HG03558 (cell line): ENCODE results near the gene KLF13.

Source experiments
- ATAC-seq: cut with Tn5 transposase; IDR thresholded peaks from one replicate; pipeline ENCODE4 v1.9.1; 2021; ENCODE audit warnings: moderate number of reproducible peaks; ENCODE audit not compliant: unreplicated experiment; ENCODE audit errors: extremely low read depth

The KLF13 gene

DNA sequence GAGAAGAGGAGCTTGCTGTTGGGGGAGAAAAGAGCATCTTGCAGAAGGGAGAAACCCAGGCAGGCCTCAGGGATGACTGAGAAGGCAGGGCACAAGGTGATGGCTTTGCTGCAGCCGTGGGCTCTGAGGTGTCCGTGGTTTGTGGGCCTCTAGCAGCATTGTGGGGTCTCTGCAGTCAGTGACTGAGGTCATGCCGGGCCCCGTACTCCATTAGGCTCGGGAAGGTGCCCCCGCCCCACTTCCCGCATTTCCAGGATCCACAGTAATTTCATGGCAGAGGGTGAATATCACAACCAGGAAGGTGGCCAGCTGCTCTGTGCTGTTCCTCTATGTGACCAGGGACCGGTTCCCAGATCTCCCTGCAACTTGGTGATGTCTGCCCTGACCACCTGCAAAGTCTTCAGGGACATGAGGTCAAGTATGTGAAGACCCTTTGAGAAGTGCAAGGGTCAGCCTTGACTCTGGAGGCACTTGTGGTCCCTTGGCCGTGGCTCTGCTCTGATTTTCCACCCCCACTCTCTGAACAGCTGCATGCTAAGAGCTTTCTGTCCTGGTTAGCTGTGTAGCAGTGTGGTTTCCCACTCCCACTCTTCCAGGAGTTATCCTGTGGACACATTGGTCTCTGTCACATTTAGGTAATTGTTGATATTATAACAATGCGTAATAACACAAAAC lies 3.6 kb downstream of the KLF13 start:
- ATAC-seq, result no peak

DNA sequence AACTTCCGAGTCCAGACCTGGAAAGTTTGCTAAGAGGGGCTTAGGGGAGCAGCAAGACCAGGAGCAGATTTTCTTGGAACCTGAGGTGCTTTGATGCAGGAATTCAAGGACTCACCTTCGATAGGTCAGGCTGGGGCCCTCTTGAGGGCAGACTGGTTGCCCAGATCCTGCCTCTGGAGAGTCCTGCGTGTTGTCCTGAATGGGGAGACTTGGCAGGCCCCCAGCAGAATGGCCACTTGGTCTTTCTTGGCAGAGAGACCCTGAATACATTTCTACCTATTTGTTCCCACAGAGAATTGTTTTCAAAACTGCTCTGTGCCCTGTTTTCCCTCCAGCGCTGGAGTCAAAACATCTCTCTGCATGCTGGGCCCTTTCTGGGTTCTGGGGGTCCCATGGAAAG lies 4.2 kb downstream of the KLF13 start:
- no peak for ATAC-seq

DNA sequence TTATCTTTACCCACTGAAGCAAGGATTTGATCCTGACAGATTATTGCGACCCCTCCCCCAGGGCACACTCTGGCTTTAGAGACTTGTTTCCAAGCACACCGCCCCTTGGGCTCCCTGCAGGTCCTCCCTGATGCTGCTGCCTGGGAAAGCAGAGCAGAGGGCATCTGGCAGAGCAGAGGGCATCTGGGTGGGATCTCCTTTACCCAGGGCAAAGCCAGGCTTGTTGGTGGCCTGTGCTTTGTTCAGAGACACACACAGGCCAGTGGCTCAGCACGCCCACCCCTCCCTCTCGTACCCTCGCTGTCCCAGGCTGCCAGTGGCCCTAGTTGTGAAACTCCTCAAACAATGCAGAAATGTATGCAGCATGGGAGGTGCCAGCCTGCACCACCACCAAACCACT lies 4.8 kb downstream of the KLF13 start:
- no peak for ATAC-seq

- ATAC-seq, result no peak
Observed at GRCh38 chr15:31332020-31332680, 5.5 kb downstream of the KLF13 start.

GRCh38 chr15:31332681-31333071 lies 6.0 kb downstream of the KLF13 start:
- ATAC-seq, result no peak

- ATAC-seq, result no peak
Observed at GRCh38 chr15:31333119-31333518, 6.5 kb downstream of the KLF13 start.

- ATAC-seq, result no peak
Observed at GRCh38 chr15:31333820-31334219, 7.2 kb downstream of the KLF13 start.

- no peak for ATAC-seq
Observed at GRCh38 chr15:31335989-31336592, 9.5 kb downstream of the KLF13 start.

DNA sequence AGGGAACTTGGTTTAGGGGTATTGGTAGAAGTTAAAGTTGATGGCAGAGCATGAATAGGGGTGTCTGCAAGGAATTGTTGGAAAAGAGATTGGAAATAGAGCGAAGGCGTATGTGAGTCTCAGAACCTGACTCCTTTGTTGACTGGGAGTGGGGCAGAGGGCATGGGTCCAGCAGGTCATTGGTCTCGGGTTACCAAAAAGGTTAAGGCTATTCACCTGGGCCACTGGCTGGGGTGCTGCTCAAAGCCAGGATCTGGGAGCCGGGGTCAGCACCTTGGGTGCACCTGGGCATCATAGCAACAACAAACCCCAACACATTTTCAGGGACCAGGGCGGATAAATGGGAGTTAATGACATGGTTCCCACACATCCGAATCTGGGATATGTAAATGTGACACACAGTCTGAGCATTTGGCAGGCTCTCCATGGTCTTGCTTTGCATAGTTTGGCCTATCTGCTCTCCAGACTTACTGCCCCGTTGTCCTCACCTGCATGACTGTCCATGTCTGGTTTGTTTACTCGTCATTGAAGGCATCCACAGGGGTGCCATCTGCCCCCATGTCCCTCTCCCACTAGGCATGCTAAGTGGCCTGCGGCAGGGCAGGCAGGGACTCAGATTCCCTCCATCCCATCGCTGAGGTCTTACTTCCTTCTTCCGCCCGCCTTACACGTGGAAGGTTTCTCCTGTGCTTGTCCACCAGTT lies 10.1 kb downstream of the KLF13 start:
- ATAC-seq, result no peak

DNA sequence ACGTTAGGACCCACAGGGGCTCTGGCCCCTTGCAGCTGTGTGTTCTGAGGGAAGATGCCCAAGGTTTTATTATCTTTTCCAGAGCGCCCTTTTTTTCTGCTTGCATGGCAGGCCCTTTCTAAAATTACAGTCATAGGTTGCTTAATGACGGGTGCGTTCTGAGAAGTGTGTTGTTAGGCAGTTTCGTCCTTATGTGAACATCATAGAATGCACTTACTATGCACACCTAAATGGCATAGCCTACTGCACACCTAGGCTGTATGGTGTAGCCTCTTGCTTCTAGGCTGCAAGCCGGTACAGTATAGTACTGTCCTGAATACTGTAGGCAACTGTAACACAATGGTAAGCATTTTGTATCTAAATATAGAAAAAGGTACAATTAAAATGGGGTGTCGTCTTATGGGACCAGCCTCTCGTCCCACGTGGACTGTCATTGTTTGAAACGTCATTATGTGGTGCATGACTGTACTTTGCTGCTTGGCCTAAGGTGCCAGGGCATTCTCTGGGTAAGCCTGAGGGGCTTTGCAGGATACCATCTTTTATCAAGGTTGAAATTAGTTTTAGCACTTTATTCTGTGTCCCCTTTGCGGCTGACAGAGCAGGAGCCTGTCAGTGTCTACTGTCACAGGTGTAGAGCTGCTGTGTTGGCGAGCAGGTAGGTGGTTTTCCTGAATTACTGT lies 10.9 kb downstream of the KLF13 start:
- no peak for ATAC-seq

GRCh38 chr15:31338318-31338878 lies 11.8 kb downstream of the KLF13 start:
- ATAC-seq, result no peak

DNA sequence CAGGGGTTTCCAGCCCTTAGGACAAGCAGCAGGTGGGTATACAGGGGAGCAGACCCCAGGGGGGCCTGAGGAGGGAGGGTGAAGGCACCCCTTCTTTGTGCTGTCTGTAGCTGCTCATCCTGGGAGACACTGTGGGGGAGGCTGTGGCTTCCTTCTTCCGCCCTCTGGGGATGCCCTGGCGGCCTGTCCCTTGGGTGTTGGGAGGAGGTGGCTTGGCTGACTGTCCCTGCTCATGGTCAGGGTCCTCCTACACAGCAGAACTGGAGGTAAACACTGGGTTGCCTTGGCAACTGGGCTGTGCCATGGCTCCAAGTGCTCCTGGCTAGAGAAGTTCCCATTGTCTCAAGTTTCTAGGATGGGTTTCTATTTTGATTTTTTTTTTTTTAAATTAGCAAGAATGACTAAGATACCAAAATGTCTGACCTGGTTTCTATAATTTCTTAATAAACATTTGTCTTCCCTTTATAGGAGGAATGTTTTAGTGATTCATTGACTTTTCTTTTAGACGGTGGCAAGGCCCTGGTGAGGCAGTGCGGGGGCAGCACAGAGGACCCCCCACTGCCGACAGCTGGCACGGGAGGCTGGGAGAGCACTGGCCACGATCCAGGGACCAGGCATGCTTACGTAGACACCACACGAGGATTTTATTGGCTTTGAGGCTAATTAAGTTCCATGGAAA lies 12.4 kb downstream of the KLF13 start:
- ATAC-seq, result no peak

DNA sequence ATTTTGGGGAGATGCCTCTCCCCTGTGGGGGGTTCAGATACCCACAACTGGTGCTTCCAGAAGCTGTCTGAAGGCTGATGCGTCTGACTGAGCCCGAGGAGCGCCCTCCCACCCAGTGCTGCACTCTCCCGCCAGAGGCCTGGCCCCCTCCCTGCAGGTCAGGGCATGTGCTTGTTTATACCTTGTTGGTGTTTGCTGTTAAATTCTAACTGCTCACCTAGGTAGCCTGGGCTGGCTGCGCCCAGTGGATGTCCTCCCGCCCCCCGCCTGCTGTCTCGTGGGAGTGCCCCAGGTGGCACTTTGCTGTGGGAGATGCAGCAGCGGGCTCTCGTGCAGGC lies 12.9 kb downstream of the KLF13 start:
- ATAC-seq, result no peak

DNA sequence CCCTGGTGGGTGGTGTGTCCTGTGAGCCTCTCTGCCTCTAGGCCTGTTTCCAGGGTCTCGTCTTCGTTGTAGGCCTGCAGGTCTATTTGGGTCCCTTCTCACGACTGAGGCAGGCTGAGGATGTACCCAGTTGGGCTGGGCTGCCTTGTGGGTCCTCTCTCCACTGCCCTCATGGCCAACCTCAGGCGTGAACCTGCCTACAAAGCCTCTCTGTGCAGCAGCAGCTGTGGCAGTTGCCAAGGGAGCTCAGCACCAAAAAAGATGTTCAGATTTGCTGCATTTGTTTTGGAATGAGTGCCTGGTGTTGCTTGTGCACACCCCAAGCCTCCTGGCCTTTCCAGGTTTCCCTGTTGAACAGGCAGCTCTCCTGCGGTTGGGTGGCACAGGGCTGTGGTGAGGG lies 13.4 kb downstream of the KLF13 start:
- ATAC-seq, result no peak

DNA sequence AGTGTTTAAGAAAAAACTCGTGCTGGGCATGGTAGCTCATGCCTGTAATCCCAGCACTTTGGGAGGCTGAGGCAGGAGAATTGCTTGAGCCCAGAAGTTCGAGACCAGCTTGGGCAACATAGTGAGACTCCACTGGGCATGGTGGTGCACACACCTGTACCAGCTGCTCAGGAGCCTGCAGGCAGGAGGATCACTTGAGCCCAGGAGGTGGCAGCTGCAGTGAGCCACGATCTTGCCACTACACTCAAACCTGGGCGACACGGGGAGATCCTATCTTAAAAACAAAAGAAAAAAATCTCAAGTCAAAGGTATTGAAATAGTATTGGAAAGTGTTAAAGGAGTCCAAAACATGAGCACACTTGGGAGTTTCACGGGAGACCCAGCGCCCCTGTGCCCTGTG lies 14.0 kb downstream of the KLF13 start:
- ATAC-seq, result no peak

DNA sequence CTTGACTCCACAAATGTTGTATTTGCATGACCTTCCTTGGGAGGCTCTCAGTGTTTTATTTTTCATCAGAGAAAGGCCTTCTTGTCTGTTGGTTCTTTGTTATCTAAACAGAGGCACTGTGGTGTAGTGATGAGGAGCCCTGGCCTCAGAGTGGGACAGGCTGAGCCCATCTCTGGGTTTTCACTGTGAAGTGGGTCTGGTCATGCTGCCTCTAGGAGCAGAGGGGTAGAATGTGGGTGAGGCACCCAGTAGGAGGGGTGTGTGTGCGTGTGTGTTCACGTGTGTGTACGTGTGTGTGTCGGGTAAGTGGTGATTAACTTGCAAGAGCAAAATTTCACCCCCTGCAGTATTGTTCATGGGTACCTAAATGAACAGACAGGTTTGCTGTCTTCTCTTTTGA lies 14.4 kb downstream of the KLF13 start:
- ATAC-seq, result no peak

DNA sequence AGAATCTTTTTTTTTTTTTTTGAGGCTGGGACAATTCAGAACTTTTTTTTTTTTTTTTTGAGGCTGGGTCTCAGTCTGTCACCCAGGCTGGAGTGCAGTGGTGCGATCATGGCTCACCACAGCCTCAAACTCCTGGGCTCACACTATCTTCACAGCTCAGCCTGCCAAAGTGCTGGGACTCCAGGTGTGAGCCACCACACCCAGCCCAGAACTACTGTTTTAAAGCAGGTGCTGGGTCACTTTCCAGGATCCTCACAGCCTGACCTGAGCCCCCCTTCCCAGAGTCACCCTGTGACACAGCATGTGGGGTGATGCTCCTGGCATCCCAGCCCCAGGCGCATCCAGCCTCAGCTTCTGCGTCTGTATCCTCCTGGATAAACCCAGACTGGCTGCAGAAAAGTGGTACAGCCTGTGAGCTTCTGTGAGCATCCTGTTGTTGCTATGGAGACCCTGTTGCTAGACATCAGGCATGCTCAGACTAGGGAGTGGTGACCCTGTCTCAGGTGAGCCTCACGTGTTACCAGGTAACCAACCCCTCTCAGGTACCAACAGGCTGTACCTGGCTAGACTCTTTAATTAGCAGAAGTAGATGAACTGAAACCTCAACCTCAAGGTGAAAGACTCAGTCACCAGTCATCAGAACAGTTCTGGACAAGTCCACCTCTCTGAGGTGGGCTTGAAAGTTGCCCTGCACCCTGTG lies 15.0 kb downstream of the KLF13 start:
- no peak for ATAC-seq

- ATAC-seq, result no peak
Observed at GRCh38 chr15:31342381-31342780, 15.7 kb downstream of the KLF13 start.
